HEK293 (cell line): ENCODE data around the gene RGS5.

Source experiments
- KLF8 ChIP-seq: fragments of 450-650 bp; formaldehyde crosslinking; IDR thresholded peaks from 2 replicates; pipeline ENCODE4 v1.5.1; 2016; ENCODE audit warnings: missing biosample characterization, missing genetic modification characterization
- ZBTB21 ChIP-seq: fragments of 450-650 bp; formaldehyde crosslinking; IDR thresholded peaks from 2 replicates; pipeline ENCODE4 v1.5.1; 2017; ENCODE audit warnings: missing biosample characterization, missing genetic modification characterization
- ZFP37 ChIP-seq: fragments of 450-650 bp; formaldehyde crosslinking; IDR thresholded peaks from 2 replicates; pipeline ENCODE4 v1.5.1; 2016; ENCODE audit warnings: missing biosample characterization, missing genetic modification characterization
- ZNF211 ChIP-seq: fragments of 450-650 bp; formaldehyde crosslinking; IDR thresholded peaks from 2 replicates; pipeline ENCODE4 v1.5.1; 2016; ENCODE audit warnings: low read depth, missing biosample characterization, missing genetic modification characterization
- ZNF621 ChIP-seq: fragments of 450-650 bp; formaldehyde crosslinking; IDR thresholded peaks from 2 replicates; pipeline ENCODE4 v1.5.1; 2017; ENCODE audit warnings: missing biosample characterization, missing genetic modification characterization
- ZNF629 ChIP-seq: fragments of 450-650 bp; formaldehyde crosslinking; IDR thresholded peaks from 2 replicates; pipeline ENCODE4 v1.5.1; 2017; ENCODE audit warnings: missing biosample characterization, missing genetic modification characterization
- TF ChIP-seq, protein P1 (sequence below): fragments of 450-650 bp; formaldehyde crosslinking; IDR thresholded peaks from 2 replicates; pipeline ENCODE4 v1.5.1; 2016; ENCODE audit warnings: missing biosample characterization, missing genetic modification characterization
- TF ChIP-seq, protein P2 (sequence below): fragments of 450-650 bp; formaldehyde crosslinking; IDR thresholded peaks from 2 replicates; pipeline ENCODE4 v1.5.1; 2016; ENCODE audit warnings: missing biosample characterization, missing genetic modification characterization
- TF ChIP-seq, protein P3 (sequence below): sonication (generic); formaldehyde crosslinking; IDR thresholded peaks from 2 replicates; pipeline ENCODE4 v1.8.1; 2022; ENCODE audit warnings: mild to moderate bottlenecking, moderate library complexity, missing genetic modification reagents

DNA sequence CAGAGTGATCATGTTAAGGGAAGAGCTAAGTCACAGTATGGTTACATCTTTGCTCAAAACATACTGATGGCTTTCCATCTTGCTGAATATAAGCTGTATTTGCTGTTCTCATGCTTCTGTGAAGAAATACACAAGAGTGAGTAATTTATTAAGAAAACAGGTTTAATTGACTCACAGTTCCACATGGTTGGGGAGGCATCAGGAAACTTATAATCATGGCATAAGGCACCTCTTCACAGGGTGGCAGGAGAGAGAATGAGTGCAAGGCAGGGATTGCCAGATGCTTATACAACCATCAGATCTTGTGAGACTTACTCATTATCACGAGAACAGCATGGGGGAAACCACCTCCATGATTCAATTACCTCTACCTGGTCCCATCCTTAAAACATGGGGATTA, 24.4 kb upstream of the RGS5 start:
- TF ChIP-seq, protein P1, sequence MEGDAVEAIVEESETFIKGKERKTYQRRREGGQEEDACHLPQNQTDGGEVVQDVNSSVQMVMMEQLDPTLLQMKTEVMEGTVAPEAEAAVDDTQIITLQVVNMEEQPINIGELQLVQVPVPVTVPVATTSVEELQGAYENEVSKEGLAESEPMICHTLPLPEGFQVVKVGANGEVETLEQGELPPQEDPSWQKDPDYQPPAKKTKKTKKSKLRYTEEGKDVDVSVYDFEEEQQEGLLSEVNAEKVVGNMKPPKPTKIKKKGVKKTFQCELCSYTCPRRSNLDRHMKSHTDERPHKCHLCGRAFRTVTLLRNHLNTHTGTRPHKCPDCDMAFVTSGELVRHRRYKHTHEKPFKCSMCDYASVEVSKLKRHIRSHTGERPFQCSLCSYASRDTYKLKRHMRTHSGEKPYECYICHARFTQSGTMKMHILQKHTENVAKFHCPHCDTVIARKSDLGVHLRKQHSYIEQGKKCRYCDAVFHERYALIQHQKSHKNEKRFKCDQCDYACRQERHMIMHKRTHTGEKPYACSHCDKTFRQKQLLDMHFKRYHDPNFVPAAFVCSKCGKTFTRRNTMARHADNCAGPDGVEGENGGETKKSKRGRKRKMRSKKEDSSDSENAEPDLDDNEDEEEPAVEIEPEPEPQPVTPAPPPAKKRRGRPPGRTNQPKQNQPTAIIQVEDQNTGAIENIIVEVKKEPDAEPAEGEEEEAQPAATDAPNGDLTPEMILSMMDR (tag by site-specific recombination), result no peak
- TF ChIP-seq ZBTB21 (tag by site-specific recombination), result no peak
- no peak for TF ChIP-seq ZFP37 (tag by site-specific recombination)
- no peak for TF ChIP-seq KLF8 (tag by site-specific recombination)
- TF ChIP-seq ZNF621 (tag by site-specific recombination), result no peak
- no peak for TF ChIP-seq ZNF629 (tag by site-specific recombination)
- TF ChIP-seq ZNF211 (tag by site-specific recombination), result no peak
- TF ChIP-seq, protein P2, sequence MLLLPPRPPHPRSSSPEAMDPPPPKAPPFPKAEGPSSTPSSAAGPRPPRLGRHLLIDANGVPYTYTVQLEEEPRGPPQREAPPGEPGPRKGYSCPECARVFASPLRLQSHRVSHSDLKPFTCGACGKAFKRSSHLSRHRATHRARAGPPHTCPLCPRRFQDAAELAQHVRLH, result no peak
- TF ChIP-seq, protein P3, sequence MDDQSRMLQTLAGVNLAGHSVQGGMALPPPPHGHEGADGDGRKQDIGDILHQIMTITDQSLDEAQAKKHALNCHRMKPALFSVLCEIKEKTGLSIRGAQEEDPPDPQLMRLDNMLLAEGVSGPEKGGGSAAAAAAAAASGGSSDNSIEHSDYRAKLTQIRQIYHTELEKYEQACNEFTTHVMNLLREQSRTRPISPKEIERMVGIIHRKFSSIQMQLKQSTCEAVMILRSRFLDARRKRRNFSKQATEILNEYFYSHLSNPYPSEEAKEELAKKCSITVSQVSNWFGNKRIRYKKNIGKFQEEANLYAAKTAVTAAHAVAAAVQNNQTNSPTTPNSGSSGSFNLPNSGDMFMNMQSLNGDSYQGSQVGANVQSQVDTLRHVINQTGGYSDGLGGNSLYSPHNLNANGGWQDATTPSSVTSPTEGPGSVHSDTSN (CRISPR knock-in tag), result no peak
